Esophagus muscularis mucosa (tissue), 4 donors: ENCODE data around the gene RET.

ENCODE experiments used
- CTCF ChIP-seq, 3 experiments: fragments of 200-600 bp in 2 of 3; fragments of 450-650 bp in 1 of 3; sonication (generic) in 2 of 3; IDR thresholded peaks; one replicate each; pipeline ENCODE4 v1.5.1; 2017 to 2019; ENCODE audit warnings: antibody characterized with exemption in 3 of 3, mild to moderate bottlenecking in 2 of 3, moderate library complexity in 1 of 3
- EP300 ChIP-seq: sonication (generic); formaldehyde crosslinking; IDR thresholded peaks from one replicate; pipeline ENCODE4 v1.6.1; 2017; ENCODE audit warnings: antibody characterized with exemption
- POLR2A ChIP-seq: fragments of 450-650 bp; IDR thresholded peaks from one replicate; pipeline ENCODE4 v1.6.1; 2017; ENCODE audit warnings: antibody characterized with exemption, moderate library complexity, mild to moderate bottlenecking, low read depth
- POLR2AphosphoS5 ChIP-seq, 2 donors: sonication (generic); formaldehyde crosslinking; IDR thresholded peaks; one replicate each; pipeline ENCODE4 v1.6.1; 2017; ENCODE audit warnings: antibody characterized with exemption in 2 of 2

GRCh38 chr10:43044448-43044921 lies 32.4 kb upstream of the RET start:
- TF ChIP-seq EP300 = no peak
- no peak for TF ChIP-seq CTCF (IDR thresholded peaks at IDR 0.05)
- TF ChIP-seq POLR2AphosphoS5 (IDR thresholded peaks at IDR 0.05) = no peak
- no peak for TF ChIP-seq POLR2A
